Mucosa of descending colon (tissue), 3 donors: ENCODE data around the gene ADAMTS9. TPM values are rescaled to one million over a fixed set of nuclear protein-coding genes. Genes with fewer than 3 reads are reported as not detected.

Experiments used
- ATAC-seq: fragments of 200-7000 bp; cut with Tn5 transposase; one replicate; pipeline ENCODE4 v1.9.1; 2020; ENCODE audit warnings: mild to moderate bottlenecking, moderate library complexity
- DNase-seq, 3 donors: peaks; one replicate each; pipeline ENCODE4 v3.0.0-alpha.2; 2020
- H3K36me3 ChIP-seq: fragments of 200-600 bp; one replicate; pipeline ENCODE4 v1.8.0; 2021; ENCODE audit warnings: low read depth, mild to moderate bottlenecking
- H3K4me1 ChIP-seq: fragments of 200-600 bp; one replicate; pipeline ENCODE4 v1.8.0; 2021; ENCODE audit warnings: low read depth, mild to moderate bottlenecking
- H3K4me3 ChIP-seq: fragments of 200-600 bp; one replicate; pipeline ENCODE4 v1.8.0; 2021; ENCODE audit warnings: mild to moderate bottlenecking
- H3K9me3 ChIP-seq: fragments of 200-600 bp; one replicate; pipeline ENCODE4 v1.8.0; 2021; ENCODE audit warnings: mild to moderate bottlenecking
- intact Hi-C, 2 donors: fragments of 100-400 bp; cut with DNase I in 1 of 2; cut with micrococcal nuclease in 1 of 2; formaldehyde crosslinking; loops; one replicate each; pipeline versions ENCODE4 v1.11.0 to v1.11.1; 2022; cut with DNase I, micrococcal nuclease
- total RNA-seq, 3 donors: library from RNA; stranded (reverse); fragmentation: NEBNext Ultra II Directional in 2 of 3; extraction: Animal tissue kit (Norgen Biotek cat#: 25700) in 2 of 3; gene quantifications; one replicate each; pipeline versions ENCODE4 v1.2.1 to v1.2.4, GENCODE V29; 2021 to 2023
- TF ChIP-seq, protein P1 (sequence below): fragments of 200-600 bp; IDR thresholded peaks from one replicate; pipeline ENCODE4 v1.8.0; 2022; ENCODE audit warnings: antibody characterized with exemption, mild to moderate bottlenecking
- donor health status: DM: no; HTN: no; CAD: no; lungs with moderate emphysema.
- donor health status: DM: no; HTN: no; CAD: no.
- donor health status: DM: no; HTN: yes; CAD: no.

The ADAMTS9 gene
- total RNA-seq, 3 donors from 2014 or later, result 7.4 to 20.5 (median 20.1) TPM

- ATAC-seq, result no peak
- TF ChIP-seq, protein P1, sequence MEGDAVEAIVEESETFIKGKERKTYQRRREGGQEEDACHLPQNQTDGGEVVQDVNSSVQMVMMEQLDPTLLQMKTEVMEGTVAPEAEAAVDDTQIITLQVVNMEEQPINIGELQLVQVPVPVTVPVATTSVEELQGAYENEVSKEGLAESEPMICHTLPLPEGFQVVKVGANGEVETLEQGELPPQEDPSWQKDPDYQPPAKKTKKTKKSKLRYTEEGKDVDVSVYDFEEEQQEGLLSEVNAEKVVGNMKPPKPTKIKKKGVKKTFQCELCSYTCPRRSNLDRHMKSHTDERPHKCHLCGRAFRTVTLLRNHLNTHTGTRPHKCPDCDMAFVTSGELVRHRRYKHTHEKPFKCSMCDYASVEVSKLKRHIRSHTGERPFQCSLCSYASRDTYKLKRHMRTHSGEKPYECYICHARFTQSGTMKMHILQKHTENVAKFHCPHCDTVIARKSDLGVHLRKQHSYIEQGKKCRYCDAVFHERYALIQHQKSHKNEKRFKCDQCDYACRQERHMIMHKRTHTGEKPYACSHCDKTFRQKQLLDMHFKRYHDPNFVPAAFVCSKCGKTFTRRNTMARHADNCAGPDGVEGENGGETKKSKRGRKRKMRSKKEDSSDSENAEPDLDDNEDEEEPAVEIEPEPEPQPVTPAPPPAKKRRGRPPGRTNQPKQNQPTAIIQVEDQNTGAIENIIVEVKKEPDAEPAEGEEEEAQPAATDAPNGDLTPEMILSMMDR, result no peak
Observed at GRCh38 chr3:64518496-64518895, 169.3 kb downstream of the ADAMTS9 start.

DNA sequence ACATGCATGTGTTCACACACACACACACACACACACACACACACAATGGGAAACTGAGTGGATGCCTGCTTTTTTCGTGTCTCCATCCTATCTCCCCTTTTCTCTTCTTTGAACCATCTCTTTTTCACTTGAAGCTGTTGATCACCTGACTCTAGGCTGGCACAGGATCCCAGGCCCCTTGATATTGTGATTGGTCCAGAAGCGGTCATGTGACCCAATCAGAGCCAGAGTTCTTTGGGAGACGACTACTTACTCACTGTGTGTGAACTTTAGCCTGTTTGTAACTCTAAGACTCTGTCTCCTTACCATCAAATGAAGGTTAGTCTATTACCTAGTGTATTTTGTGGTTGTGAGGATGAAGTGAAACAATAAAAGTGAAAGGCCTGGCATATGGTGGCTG is 172.9 kb downstream of the ADAMTS9 start:
- intact Hi-C loops, result no loop called here
- Histone ChIP-seq H3K4me3 (no peak overlapping the region), H3K9me3 (no peaks in the 10 kb centered on the region), H3K4me1 (no peaks in the 10 kb centered on the region), H3K36me3 (no peaks in the 10 kb centered on the region)
- no peak for ATAC-seq
- TF ChIP-seq, protein P1, result no peak
- DNase-seq, result no peak

More at GRCh38 chr3:64518496-64518895, 169.3 kb downstream of the ADAMTS9 start:
- no peak for DNase-seq
- no peaks in the 10 kb centered on the region for H3K4me1 ChIP-seq
- intact Hi-C loops, result no loop called here
- H3K36me3 ChIP-seq, result no peaks in the 10 kb centered on the region
- H3K4me3 ChIP-seq, result no peak overlapping the region
- no peaks in the 10 kb centered on the region for H3K9me3 ChIP-seq

GRCh38 chr3:64509206-64509605 is 178.6 kb downstream of the ADAMTS9 start:
- intact Hi-C loops, result no loop called here
- Histone ChIP-seq H3K4me3 (no peak overlapping the region), H3K4me1 (no peaks in the 10 kb centered on the region), H3K9me3 (no peaks in the 10 kb centered on the region), H3K36me3 (no peaks in the 10 kb centered on the region)
- DNase-seq (no peak), ATAC-seq (no peak)
- TF ChIP-seq, protein P1, result no peak

DNA sequence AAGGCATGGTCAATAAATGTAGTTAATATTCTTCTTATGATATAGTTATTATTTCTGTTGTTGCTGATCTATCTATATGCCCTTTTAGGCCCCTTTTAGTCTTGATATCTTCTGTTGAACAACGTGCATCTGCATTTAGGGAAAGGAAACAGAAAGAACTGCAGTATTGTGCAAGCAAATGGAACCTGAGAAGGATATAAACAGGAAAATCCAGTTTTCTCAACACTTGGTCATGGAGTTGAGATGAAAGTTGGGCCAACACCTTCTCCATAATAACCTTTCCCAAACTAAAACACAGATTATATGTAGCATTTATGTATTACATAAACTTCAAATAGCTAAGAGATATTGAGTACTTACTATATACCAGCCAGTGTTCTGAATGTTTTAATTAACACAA is 179.7 kb downstream of the ADAMTS9 start:
- TF ChIP-seq, protein P1, result no peak
- Histone ChIP-seq H3K36me3 (no peaks in the 10 kb centered on the region), H3K4me3 (no peak overlapping the region), H3K4me1 (no peaks in the 10 kb centered on the region), H3K9me3 (no peaks in the 10 kb centered on the region)
- intact Hi-C loops, result no loop called here
- ATAC-seq (no peak), DNase-seq (no peak)

DNA sequence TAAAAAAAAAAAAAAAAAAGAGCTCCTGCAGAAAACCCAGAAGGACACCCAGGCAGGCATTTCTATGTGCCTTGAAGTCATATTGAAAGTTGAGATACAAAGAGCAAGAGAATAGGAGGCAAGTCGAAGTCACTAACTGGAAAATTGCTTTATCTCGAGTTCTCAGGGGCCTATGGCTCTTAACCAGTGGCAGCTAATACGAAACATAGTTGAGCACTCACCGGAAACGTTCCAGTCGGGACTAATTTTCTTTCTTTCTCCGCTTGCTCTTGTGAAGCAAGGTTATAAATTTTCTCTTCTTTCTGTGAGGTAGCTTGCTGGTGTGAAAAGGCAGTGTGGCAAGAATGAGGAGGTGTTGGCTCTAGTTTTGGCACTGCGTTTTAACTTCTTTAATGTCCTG is 181.5 kb downstream of the ADAMTS9 start:
- DNase-seq, result no peak
- intact Hi-C loops, result no loop called here
- H3K36me3 ChIP-seq, result no peaks in the 10 kb centered on the region
- H3K9me3 ChIP-seq, result no peaks in the 10 kb centered on the region
- TF ChIP-seq, protein P1, result no peak
- ATAC-seq, result no peak
- no peak overlapping the region for H3K4me3 ChIP-seq
- H3K4me1 ChIP-seq, result no peaks in the 10 kb centered on the region

DNA sequence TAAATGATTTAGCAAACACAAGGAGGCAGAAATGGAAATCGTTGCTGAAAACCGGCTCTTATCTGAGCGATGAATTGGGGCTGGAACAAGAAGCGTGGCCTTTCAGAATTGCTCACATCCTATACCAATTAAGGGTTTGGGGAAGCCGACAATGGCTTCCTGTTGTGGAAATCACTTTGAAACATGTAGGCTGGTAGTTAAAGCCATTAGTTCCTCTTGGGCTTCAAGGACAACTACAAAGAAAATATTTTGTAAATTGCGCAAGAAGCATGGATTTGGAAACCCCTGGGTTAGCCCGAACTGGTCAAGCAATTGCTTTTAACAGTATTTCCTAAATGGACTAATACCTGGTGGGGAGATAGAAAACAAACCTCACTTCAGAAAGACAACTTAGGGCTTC is 182.4 kb downstream of the ADAMTS9 start:
- no peak for ATAC-seq
- Histone ChIP-seq H3K36me3 (no peaks in the 10 kb centered on the region), H3K4me1 (no peaks in the 10 kb centered on the region), H3K9me3 (no peaks in the 10 kb centered on the region), H3K4me3 (no peak overlapping the region)
- no peak for DNase-seq
- TF ChIP-seq, protein P1, result no peak
- intact Hi-C loops, result no loop called here
